ENCODE measurements around the gene NKIRAS1. TPM values are rescaled to one million over a fixed set of nuclear protein-coding genes. Genes with fewer than 3 reads are reported as not detected.
"Not testable (repeated sequence)": the region's sequence is repeated elsewhere in the genome, so short reads cannot be mapped to it uniquely, and the experiment has no call there.

Gene NKIRAS1
- total and polyA plus RNA-seq, 4 donors = 23.4 to 53.4 (median 45.8) TPM

DNA sequence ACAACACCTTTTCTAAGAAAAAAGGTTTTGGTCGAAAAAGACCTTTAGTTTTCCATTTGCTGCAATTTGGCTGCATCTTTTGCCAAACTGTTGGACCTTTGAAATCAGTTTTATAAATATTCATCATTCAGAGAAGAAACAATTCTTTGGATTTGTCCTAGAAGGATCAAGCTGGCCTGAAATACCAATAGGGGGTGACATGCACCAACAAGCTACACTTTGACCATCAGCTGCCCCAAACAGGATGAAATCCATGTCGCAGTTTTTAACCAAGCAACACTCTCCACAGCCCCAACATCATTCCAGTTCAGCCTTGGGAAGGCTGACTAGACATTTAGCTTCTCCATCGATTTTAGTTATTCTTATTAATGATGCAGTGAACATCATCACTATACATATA is 9.9 kb upstream of the NKIRAS1 start:
- no peak for DNase-seq (ENCODE audit: low read depth in 4 of 6, low spot score in 6 of 6)
- Histone ChIP-seq H3K4me3 (ENCODE audit: low read depth, low read length) (no peak overlapping the region), H3K9me3 (ENCODE audit: control insufficient read depth, insufficient read depth, low read length) (no peaks in the 10 kb centered on the region), H3K4me1 (ENCODE audit: control insufficient read depth, insufficient read depth, low read length) (no peaks in the 10 kb centered on the region), H3K36me3 (ENCODE audit: control insufficient read depth, insufficient read depth, low read length) (peaks cover 18% of the 10 kb centered on the region), H3K27me3 (ENCODE audit: control insufficient read depth, insufficient read depth, low read length) (no peaks in the 10 kb centered on the region), H3K27ac (ENCODE audit: low read depth, low read length) (no peak overlapping the region)
- no CpG with 5 or more reads among the region's 3 CpGs for WGBS (ENCODE audit: insufficient coverage)

GRCh38 chr3:23926246-23926645 is 9.5 kb upstream of the NKIRAS1 start:
- Histone ChIP-seq H3K27me3 (ENCODE audit: control insufficient read depth, insufficient read depth, low read length) (no peaks in the 10 kb centered on the region), H3K4me3 (ENCODE audit: low read depth, low read length) (no peak overlapping the region), H3K36me3 (ENCODE audit: control insufficient read depth, insufficient read depth, low read length) (peaks cover 22% of the 10 kb centered on the region), H3K9me3 (ENCODE audit: control insufficient read depth, insufficient read depth, low read length) (no peaks in the 10 kb centered on the region), H3K27ac (ENCODE audit: low read depth, low read length) (no peak overlapping the region), H3K4me1 (ENCODE audit: control insufficient read depth, insufficient read depth, low read length) (no peaks in the 10 kb centered on the region)
- DNase-seq (ENCODE audit: low read depth in 4 of 6, low spot score in 6 of 6) = no peak
- WGBS (ENCODE audit: insufficient coverage) = 92% methylated on average over 5 of the region's 7 CpGs

DNA sequence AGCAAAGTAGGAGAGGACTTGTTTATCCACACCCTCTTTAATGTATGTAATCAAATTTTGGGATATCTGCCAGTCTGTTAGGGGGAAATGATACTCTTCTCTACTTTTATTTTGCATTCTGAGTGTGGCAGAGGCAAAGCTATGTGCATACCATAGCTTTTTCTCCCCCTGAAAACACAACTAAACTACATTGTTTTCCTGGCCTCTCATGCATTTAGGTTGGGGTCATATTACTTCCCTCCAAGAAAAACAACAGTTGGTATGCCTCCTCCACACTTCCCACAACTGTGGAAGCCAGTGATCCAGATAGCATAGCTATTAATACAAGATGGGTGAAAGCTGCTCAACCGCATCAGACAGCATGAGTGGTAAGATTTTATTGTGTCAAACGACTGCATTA is 7.0 kb upstream of the NKIRAS1 start:
- Histone ChIP-seq H3K27me3 (ENCODE audit: control insufficient read depth, insufficient read depth, low read length) (no peaks in the 10 kb centered on the region), H3K36me3 (ENCODE audit: control insufficient read depth, insufficient read depth, low read length) (peaks cover 22% of the 10 kb centered on the region), H3K4me1 (ENCODE audit: control insufficient read depth, insufficient read depth, low read length) (peaks cover 5% of the 10 kb centered on the region), H3K9me3 (ENCODE audit: control insufficient read depth, insufficient read depth, low read length) (no peaks in the 10 kb centered on the region), H3K4me3 (ENCODE audit: low read depth, low read length) (no peak overlapping the region), H3K27ac (ENCODE audit: low read depth, low read length) (no peak overlapping the region)
- no CpG with 5 or more reads among the region's 2 CpGs for WGBS (ENCODE audit: insufficient coverage)
- no peak for DNase-seq (ENCODE audit: low read depth in 4 of 6, low spot score in 6 of 6)

DNA sequence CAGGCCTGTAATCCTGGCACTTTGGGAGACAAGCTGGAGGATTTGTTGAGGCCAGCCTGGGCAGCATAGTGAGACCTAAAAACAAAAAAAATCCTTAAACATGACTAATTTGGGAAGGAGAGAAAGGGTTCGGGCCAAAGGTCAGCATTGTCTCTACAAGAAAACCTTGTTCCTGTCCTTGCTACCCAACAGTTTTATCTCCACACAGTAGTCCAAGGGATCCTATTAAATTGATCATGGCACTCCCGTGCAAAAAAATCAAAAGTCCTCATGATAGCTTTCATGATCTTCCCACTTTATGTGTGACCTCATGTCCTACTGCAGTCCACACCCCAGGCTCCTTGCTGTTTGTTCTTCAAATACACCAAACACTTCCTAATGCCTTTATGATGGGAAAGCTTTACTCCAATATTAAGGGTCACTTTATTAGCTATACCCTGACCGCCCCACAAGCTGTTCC is 4.3 kb upstream of the NKIRAS1 start:
- no peak for DNase-seq (ENCODE audit: low read depth in 4 of 6, low spot score in 6 of 6)
- no peaks in the 10 kb centered on the region for H3K9me3 ChIP-seq (ENCODE audit: control insufficient read depth, insufficient read depth, low read length)
- H3K27me3 ChIP-seq (ENCODE audit: control insufficient read depth, insufficient read depth, low read length) = no peaks in the 10 kb centered on the region
- no peak overlapping the region for H3K4me3 ChIP-seq (ENCODE audit: low read depth, low read length)
- H3K27ac ChIP-seq (ENCODE audit: low read depth, low read length) = no peak overlapping the region
- H3K4me1 ChIP-seq (ENCODE audit: control insufficient read depth, insufficient read depth, low read length) = peaks cover 5% of the 10 kb centered on the region
- H3K36me3 ChIP-seq (ENCODE audit: control insufficient read depth, insufficient read depth, low read length) = peaks cover 26% of the 10 kb centered on the region
- 75% methylated on average over 1 of the region's 3 CpGs for WGBS (ENCODE audit: insufficient coverage)

DNA sequence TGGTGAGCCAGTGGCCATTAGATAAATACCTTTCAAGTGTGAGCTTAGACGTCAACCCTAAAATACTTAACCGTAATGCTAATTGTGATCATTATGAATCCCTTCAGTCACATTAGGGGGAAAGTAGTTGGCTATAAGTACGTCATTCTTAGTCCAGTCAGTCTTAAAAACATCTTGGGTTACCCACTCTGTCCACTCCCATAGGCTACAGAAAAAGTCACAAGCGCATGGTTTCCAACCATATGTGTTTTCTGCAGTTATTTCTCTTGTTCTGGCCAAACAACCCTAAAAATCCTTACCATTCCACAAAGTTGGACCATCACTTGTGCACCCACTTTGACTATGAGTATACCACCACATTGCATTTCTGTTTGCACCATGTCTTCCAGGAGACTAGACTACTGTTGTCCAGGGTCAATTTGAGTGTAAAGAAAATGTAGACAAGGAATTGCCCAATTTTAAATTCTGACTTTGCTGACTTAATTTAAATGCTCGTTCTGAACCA is 3.4 kb upstream of the NKIRAS1 start:
- H3K27me3 ChIP-seq (ENCODE audit: control insufficient read depth, insufficient read depth, low read length) = no peaks in the 10 kb centered on the region
- no peak for DNase-seq (ENCODE audit: low read depth in 4 of 6, low spot score in 6 of 6)
- WGBS (ENCODE audit: insufficient coverage) = 90% methylated on average over 2 of the region's 5 CpGs
- peaks cover 24% of the 10 kb centered on the region for H3K36me3 ChIP-seq (ENCODE audit: control insufficient read depth, insufficient read depth, low read length)
- H3K4me1 ChIP-seq (ENCODE audit: control insufficient read depth, insufficient read depth, low read length) = peaks cover 5% of the 10 kb centered on the region
- no peak overlapping the region for H3K27ac ChIP-seq (ENCODE audit: low read depth, low read length)
- no peak overlapping the region for H3K4me3 ChIP-seq (ENCODE audit: low read depth, low read length)
- no peaks in the 10 kb centered on the region for H3K9me3 ChIP-seq (ENCODE audit: control insufficient read depth, insufficient read depth, low read length)

DNA sequence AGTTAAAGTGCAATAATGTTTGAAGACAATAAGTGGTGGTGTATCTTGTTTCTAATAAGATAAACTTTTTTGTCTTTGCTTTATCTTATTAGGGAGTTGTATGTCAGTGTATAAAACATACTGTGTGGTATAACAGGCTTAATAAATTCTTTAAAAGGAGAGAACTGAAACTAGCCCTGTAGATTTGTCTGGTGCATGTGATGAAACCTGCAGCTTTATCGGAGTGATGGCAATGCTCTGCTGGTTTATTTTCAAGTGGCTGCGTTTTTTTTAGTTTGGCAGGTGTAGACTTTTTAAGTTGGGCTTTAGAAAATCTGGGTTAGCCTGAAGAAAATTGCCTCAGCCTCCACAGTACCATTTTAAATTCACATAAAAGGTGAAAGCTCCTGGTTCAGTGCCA is 2.8 kb upstream of the NKIRAS1 start:
- WGBS (ENCODE audit: insufficient coverage) = 95% methylated on average over 2 of the region's 2 CpGs
- Histone ChIP-seq H3K4me3 (ENCODE audit: low read depth, low read length) (no peak overlapping the region), H3K27ac (ENCODE audit: low read depth, low read length) (no peak overlapping the region), H3K27me3 (ENCODE audit: control insufficient read depth, insufficient read depth, low read length) (no peaks in the 10 kb centered on the region), H3K36me3 (ENCODE audit: control insufficient read depth, insufficient read depth, low read length) (peaks cover 24% of the 10 kb centered on the region), H3K4me1 (ENCODE audit: control insufficient read depth, insufficient read depth, low read length) (peaks cover 5% of the 10 kb centered on the region), H3K9me3 (ENCODE audit: control insufficient read depth, insufficient read depth, low read length) (no peaks in the 10 kb centered on the region)
- DNase-seq (ENCODE audit: low read depth in 4 of 6, low spot score in 6 of 6) = no peak

DNA sequence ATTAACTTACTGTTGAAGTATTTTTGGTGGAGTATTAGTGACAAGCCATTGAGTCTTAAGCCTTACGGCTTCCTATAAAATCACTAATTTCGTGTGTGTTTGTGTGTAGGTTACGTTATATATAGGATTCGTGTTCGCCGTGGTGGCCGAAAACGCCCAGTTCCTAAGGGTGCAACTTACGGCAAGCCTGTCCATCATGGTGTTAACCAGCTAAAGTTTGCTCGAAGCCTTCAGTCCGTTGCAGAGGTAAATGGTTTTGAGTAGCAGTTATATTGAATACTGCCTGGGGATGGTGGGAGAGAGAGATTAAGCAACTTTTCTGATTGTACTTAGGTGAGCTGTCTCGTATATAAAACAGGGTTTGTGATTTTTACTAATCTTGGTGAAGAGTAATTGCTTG is 1.5 kb upstream of the NKIRAS1 start:
- not testable (repeated sequence) for DNase-seq (ENCODE audit: low read depth in 4 of 6, low spot score in 6 of 6); H3K27me3 ChIP-seq (ENCODE audit: control insufficient read depth, insufficient read depth, low read length); H3K4me1 ChIP-seq (ENCODE audit: control insufficient read depth, insufficient read depth, low read length); H3K9me3 ChIP-seq (ENCODE audit: control insufficient read depth, insufficient read depth, low read length)
- Histone ChIP-seq H3K36me3 (ENCODE audit: control insufficient read depth, insufficient read depth, low read length) (peaks cover 23% of the 10 kb centered on the region), H3K4me3 (ENCODE audit: low read depth, low read length) (peak overlapping the region; percentile 99), H3K27ac (ENCODE audit: low read depth, low read length) (peak overlapping the region; percentile 95)
- 17% methylated on average over 4 of the region's 12 CpGs for WGBS (ENCODE audit: insufficient coverage)

GRCh38 chr3:23917679-23918303 is 1.0 kb upstream of the NKIRAS1 start:
- H3K27me3 ChIP-seq (ENCODE audit: control insufficient read depth, insufficient read depth, low read length); H3K9me3 ChIP-seq (ENCODE audit: control insufficient read depth, insufficient read depth, low read length); H3K4me1 ChIP-seq (ENCODE audit: control insufficient read depth, insufficient read depth, low read length): not testable (repeated sequence)
- WGBS (ENCODE audit: insufficient coverage) = under 1% methylated on average over 16 of the region's 21 CpGs
- peak overlapping the region; percentile 99 for H3K4me3 ChIP-seq (ENCODE audit: low read depth, low read length)
- peaks cover 18% of the 10 kb centered on the region for H3K36me3 ChIP-seq (ENCODE audit: control insufficient read depth, insufficient read depth, low read length)
- H3K27ac ChIP-seq (ENCODE audit: low read depth, low read length) = peak overlapping the region; percentile 95
- DNase-seq (ENCODE audit: low read depth in 4 of 6, low spot score in 6 of 6) = peak in 3 of 6 donors; percentile 41 to 89 (median 86)

- peak in 1 of 6 donors; percentile 39 for DNase-seq (ENCODE audit: low read depth in 4 of 6, low spot score in 6 of 6)
- Histone ChIP-seq H3K4me1 (ENCODE audit: control insufficient read depth, insufficient read depth, low read length) (peaks cover 5% of the 10 kb centered on the region), H3K27me3 (ENCODE audit: control insufficient read depth, insufficient read depth, low read length) (no peaks in the 10 kb centered on the region), H3K36me3 (ENCODE audit: control insufficient read depth, insufficient read depth, low read length) (peaks cover 3% of the 10 kb centered on the region), H3K9me3 (ENCODE audit: control insufficient read depth, insufficient read depth, low read length) (no peaks in the 10 kb centered on the region), H3K27ac (ENCODE audit: low read depth, low read length) (peak overlapping the region; percentile 95), H3K4me3 (ENCODE audit: low read depth, low read length) (peak overlapping the region; percentile 99)
- WGBS (ENCODE audit: insufficient coverage) = under 1% methylated on average over 43 of the region's 48 CpGs
These were observed 471 bp downstream of the NKIRAS1 start for GRCh38 chr3:23916152-23916885.
